HEK293T (cell line): ENCODE results near the gene PCDHGB7.
"Not testable (repeated sequence)": the region's sequence is repeated elsewhere in the genome, so short reads cannot be mapped to it uniquely, and the experiment has no call there.

Experiments used
- CTCF ChIA-PET: fragments of 350-600 bp; formaldehyde crosslinking; extraction: SDS; loops from one replicate; lab custom pipeline; 2021; ENCODE audit warnings: antibody characterized with exemption, inconsistent platforms; lab: Yijun Ruan, JAX
- POLR2A ChIA-PET: fragments of 350-600 bp; formaldehyde crosslinking; extraction: SDS; loops from one replicate; lab custom pipeline; 2020; ENCODE audit warnings: antibody characterized with exemption, inconsistent platforms; lab: Yijun Ruan, JAX
- DNase-seq: peaks from one replicate; pipeline ENCODE4 v3.0.0; 2012; ENCODE audit warnings: mixed read lengths; ENCODE audit errors: extremely low spot score
- ARNT ChIP-seq: fragments of 450-650 bp; IDR thresholded peaks from 2 replicates; pipeline ENCODE4 v1.6.1; 2017; ENCODE audit warnings: mild to moderate bottlenecking
- BHLHE40 ChIP-seq: fragments of 450-650 bp; IDR thresholded peaks from 2 replicates; pipeline ENCODE4 v1.6.1; 2016; ENCODE audit warnings: mild to moderate bottlenecking, moderate library complexity, borderline replicate concordance
- CTBP1 ChIP-seq: fragments of 450-650 bp; IDR thresholded peaks from 2 replicates; pipeline ENCODE4 v1.6.1; 2016; ENCODE audit warnings: borderline replicate concordance
- ELF4 ChIP-seq: fragments of 450-650 bp; IDR thresholded peaks from 2 replicates; pipeline ENCODE4 v1.6.1; 2017; ENCODE audit warnings: antibody characterized with exemption
- FOXA1 ChIP-seq: fragments of 450-650 bp; IDR thresholded peaks from 2 replicates; pipeline ENCODE4 v1.6.1; 2016; ENCODE audit warnings: mild to moderate bottlenecking
- FOXK2 ChIP-seq: fragments of 450-650 bp; IDR thresholded peaks from 2 replicates; pipeline ENCODE4 v1.6.1; 2016; ENCODE audit warnings: mild to moderate bottlenecking
- FOXM1 ChIP-seq: fragments of 450-650 bp; IDR thresholded peaks from 2 replicates; pipeline ENCODE4 v1.6.1; 2017; ENCODE audit warnings: mild to moderate bottlenecking, borderline replicate concordance
- HDGF ChIP-seq: fragments of 450-650 bp; IDR thresholded peaks from 2 replicates; pipeline ENCODE4 v1.6.1; 2017; ENCODE audit warnings: antibody characterized with exemption, borderline replicate concordance
- L3MBTL2 ChIP-seq: fragments of 450-650 bp; conservative IDR thresholded peaks from 2 replicates; pipeline ENCODE4 v1.6.1; 2016; ENCODE audit warnings: mild to moderate bottlenecking
- LEF1 ChIP-seq: fragments of 450-650 bp; IDR thresholded peaks from 2 replicates; pipeline ENCODE4 v1.6.1; 2017; ENCODE audit warnings: mild to moderate bottlenecking, borderline replicate concordance
- NFRKB ChIP-seq: fragments of 450-650 bp; IDR thresholded peaks from 2 replicates; pipeline ENCODE4 v1.6.1; 2016; ENCODE audit warnings: mild to moderate bottlenecking, moderate library complexity
- SP1 ChIP-seq: fragments of 450-650 bp; IDR thresholded peaks from 2 replicates; pipeline ENCODE4 v1.6.1; 2017
- SUZ12 ChIP-seq: fragments of 450-650 bp; IDR thresholded peaks from 2 replicates; pipeline ENCODE4 v1.6.1; 2016; ENCODE audit warnings: mild to moderate bottlenecking
- TARDBP ChIP-seq: fragments of 450-650 bp; IDR thresholded peaks from 2 replicates; pipeline ENCODE4 v1.6.1; 2016
- ZNF384 ChIP-seq: fragments of 450-650 bp; IDR thresholded peaks from 2 replicates; pipeline ENCODE4 v1.6.1; 2016
- TF ChIP-seq, protein P1 (sequence below): fragments of 450-650 bp; IDR thresholded peaks from 2 replicates; pipeline ENCODE4 v1.6.1; 2016

The PCDHGB7 gene

DNA sequence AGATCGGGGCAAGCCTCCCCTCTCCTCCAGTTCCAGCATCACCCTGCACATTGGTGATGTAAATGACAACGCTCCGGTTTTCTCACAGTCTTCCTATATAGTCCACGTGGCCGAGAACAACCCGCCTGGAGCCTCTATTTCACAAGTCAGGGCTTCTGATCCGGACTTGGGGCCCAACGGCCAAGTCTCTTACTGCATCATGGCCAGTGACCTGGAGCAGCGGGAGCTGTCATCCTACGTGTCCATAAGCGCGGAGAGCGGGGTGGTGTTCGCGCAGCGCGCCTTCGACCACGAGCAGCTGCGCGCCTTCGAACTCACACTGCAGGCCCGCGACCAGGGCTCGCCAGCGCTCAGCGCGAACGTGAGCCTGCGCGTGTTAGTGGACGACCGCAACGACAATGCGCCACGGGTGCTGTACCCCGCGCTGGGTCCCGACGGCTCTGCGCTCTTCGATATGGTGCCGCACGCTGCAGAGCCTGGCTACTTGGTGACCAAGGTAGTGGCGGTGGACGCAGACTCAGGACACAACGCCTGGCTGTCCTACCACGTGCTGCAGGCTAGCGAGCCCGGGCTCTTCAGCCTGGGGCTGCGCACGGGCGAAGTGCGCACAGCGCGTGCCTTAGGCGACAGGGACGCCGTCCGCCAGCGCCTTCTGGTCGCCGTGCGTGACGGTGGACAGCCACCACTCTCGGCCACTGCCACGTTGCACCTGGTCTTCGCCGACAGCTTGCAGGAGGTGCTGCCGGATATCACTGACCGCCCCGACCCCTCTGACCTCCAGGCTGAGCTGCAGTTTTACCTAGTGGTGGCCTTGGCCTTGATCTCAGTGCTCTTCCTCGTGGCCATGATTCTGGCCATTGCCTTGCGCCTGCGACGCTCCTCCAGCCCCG lies 28.1 kb upstream of the PCDHGB7 start:
- ChIA-PET POLR2A (no interaction called here), CTCF (interaction anchor here (0.6 kb wide), 2 partner anchors 59 to 155 kb away, joined by 3 read pairs; partner anchors contain the start of gene PCDHGA1)
- no peak for DNase-seq
- TF ChIP-seq ARNT (no peak), FOXA1 (no peak), L3MBTL2 (no peak), CTBP1 (no peak), BHLHE40 (no peak), TARDBP (no peak)

DNA sequence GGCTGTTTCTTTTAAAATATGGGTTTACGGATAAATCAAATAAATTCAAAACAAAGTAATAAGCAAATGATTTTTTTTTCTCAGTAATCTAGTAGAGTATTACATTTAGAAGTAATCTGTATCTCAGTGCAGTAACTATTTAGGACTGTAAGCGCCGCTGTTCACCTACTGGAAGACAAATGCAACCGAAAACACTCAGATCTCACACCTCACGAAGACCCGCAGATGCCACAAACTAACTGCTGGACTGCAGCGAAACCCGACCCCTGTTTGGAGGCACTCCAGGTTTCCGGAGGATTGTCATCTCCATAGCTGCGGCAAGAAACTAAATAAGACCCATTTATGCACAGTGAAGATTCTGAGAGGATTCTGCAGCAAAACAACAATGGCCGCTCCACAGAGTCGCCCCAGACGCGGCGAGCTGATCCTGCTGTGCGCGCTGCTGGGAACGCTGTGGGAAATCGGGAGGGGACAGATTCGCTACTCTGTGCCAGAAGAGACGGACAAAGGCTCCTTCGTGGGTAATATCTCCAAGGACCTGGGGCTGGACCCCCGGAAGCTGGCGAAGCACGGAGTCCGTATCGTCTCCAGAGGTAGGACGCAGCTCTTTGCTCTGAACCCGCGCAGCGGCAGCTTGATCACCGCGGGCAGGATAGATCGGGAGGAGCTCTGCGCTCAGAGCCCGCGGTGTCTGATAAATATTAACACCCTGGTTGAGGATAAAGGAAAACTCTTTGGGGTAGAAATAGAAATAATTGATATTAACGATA lies 24.9 kb upstream of the PCDHGB7 start, which contains the start of gene PCDHGA8:
Gene PCDHGA8 (plus strand): TSS at position 205 of the 770 bp plus-strand sequence. CDS start 181 bp downstream, at position 386.
- ChIA-PET POLR2A (no interaction called here), CTCF (no interaction called here)
- no peak for DNase-seq
- peak; percentile 59; the same call in 1 of the 2 replicates for TF ChIP-seq L3MBTL2
- no peak for TF ChIP-seq CTBP1

DNA sequence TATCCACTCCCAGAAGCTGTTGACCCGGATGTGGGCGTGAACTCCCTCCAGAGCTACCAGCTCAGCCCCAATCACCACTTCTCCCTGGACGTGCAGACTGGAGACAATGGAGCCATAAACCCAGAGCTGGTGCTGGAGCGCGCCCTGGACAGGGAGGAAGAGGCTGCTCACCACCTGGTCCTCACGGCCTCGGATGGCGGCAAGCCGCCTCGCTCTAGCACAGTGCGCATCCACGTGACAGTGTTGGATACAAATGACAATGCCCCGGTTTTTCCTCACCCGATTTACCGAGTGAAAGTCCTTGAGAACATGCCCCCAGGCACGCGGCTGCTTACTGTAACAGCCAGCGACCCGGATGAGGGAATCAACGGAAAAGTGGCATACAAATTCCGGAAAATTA lies 24.2 kb upstream of the PCDHGB7 start:
- no peak for DNase-seq
- ChIA-PET POLR2A (no interaction called here), CTCF (no interaction called here)
- TF ChIP-seq BHLHE40 = no peak
- no peak for TF ChIP-seq SP1
- no peak for TF ChIP-seq CTBP1
- TF ChIP-seq ZNF384 = no peak
- no peak for TF ChIP-seq FOXM1
- TF ChIP-seq NFRKB = no peak
- TF ChIP-seq FOXA1 = no peak
- TF ChIP-seq LEF1 = no peak

DNA sequence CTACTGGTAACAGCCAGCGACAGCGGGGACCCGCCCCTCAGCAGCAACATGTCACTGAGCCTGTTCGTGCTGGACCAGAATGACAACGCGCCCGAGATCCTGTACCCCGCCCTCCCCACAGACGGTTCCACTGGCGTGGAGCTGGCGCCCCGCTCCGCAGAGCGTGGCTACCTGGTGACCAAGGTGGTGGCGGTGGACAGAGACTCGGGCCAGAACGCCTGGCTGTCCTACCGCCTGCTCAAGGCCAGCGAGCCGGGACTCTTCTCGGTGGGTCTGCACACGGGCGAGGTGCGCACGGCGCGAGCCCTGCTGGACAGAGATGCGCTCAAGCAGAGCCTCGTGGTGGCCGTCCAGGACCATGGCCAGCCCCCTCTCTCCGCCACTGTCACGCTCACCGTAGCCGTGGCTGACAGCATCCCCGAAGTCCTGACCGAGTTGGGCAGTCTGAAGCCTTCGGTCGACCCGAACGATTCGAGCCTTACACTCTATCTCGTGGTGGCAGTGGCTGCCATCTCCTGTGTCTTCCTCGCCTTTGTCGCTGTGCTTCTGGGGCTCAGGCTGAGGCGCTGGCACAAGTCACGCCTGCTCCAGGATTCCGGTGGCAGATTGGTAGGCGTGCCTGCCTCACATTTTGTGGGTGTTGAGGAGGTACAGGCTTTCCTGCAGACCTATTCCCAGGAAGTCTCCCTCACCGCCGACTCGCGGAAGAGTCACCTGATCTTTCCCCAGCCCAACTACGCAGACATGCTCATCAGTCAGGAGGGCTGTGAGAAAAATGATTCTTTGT lies 22.9 kb upstream of the PCDHGB7 start:
- DNase-seq, POLR2A ChIA-PET, CTCF ChIA-PET: not testable (repeated sequence)

DNA sequence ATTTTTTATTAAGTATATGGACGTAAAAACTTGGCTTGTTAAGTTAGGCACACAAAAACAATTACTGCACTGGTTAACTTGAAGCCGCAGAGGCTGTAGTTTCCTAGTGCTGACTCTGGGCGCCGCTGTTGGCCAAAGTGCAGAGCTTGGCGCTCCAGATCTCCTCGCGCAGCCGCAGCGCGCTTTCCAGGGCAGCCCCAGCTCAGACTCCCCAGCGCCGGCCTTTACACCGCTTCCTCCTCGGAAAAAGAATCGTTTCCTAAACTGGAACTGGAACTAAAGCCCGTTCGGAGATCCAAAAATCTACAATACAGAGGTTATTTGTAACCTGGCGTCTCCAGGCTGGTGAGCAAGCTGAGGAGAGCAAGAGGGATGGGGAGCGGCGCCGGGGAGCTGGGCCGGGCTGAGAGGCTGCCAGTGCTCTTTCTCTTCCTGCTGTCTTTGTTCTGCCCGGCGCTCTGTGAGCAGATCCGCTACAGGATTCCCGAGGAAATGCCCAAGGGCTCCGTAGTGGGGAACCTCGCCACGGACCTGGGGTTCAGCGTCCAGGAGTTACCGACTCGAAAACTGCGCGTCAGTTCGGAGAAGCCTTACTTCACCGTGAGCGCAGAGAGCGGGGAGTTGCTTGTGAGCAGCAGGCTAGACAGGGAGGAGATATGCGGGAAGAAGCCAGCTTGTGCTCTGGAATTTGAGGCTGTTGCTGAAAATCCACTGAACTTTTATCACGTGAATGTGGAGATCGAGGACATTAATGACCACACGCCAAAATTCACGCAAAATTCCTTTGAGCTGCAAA lies 19.5 kb upstream of the PCDHGB7 start, which contains the start of gene PCDHGB5:
Gene PCDHGB5 (plus strand): TSS at position 192 of the 796 bp plus-strand sequence. CDS start 181 bp downstream, at position 373.
- CTCF ChIA-PET, POLR2A ChIA-PET: not testable (repeated sequence)

DNA sequence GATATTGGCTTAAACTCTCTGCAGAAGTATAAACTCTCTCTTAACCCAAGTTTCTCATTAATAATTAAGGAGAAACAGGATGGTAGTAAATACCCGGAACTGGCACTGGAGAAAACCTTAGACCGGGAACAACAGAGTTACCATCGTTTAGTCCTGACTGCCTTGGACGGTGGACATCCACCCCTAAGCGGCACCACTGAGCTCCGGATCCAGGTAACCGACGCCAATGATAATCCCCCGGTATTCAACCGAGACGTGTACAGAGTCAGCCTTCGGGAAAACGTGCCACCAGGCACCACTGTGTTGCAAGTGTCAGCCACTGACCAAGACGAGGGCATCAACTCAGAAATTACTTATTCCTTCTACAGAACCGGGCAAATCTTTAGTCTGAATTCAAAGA lies 18.9 kb upstream of the PCDHGB7 start:
- TF ChIP-seq ELF4 (no peak), ARNT (no peak), FOXM1 (no peak), SUZ12 (no peak), FOXK2 (no peak), CTBP1 (no peak), FOXA1 (no peak), ZNF384 (no peak), BHLHE40 (no peak)
- TF ChIP-seq, protein P1, sequence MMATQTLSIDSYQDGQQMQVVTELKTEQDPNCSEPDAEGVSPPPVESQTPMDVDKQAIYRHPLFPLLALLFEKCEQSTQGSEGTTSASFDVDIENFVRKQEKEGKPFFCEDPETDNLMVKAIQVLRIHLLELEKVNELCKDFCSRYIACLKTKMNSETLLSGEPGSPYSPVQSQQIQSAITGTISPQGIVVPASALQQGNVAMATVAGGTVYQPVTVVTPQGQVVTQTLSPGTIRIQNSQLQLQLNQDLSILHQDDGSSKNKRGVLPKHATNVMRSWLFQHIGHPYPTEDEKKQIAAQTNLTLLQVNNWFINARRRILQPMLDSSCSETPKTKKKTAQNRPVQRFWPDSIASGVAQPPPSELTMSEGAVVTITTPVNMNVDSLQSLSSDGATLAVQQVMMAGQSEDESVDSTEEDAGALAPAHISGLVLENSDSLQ = no peak
- POLR2A ChIA-PET = no interaction called here

More for the DNA sequence above, 19.5 kb upstream of the PCDHGB7 start, which contains the start of gene PCDHGB5:
- DNase-seq = not testable (repeated sequence)

DNA sequence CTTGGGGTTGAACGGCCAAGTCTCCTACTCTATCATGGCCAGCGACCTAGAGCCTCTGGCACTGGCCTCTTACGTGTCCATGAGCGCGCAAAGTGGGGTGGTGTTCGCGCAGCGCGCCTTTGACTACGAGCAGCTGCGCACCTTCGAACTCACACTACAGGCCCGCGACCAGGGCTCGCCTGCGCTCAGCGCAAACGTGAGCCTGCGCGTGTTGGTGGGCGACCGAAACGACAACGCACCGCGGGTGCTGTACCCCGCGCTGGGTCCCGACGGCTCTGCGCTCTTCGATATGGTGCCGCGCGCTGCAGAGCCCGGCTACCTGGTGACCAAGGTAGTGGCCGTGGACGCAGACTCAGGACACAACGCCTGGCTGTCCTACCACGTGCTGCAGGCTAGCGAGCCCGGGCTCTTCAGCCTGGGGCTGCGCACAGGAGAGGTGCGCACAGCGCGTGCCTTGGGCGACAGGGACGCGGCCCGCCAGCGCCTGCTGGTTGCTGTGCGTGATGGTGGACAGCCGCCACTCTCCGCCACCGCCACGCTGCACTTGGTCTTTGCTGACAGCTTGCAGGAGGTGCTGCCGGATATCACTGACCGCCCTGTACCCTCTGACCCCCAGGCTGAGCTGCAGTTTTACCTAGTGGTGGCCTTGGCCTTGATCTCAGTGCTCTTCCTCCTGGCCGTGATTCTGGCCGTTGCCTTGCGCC lies 17.8 kb upstream of the PCDHGB7 start:
- CTCF ChIA-PET = no interaction called here
- POLR2A ChIA-PET = no interaction called here
- TF ChIP-seq FOXM1 (no peak), ARNT (no peak), SP1 (no peak), HDGF (no peak), CTBP1 (no peak)
- TF ChIP-seq, protein P1 = no peak
- DNase-seq = no peak

More for the DNA sequence above, 18.9 kb upstream of the PCDHGB7 start:
- DNase-seq = no peak
- CTCF ChIA-PET = no interaction called here
